ENCODE results near the gene HDHD2.

Gene HDHD2

GRCh38 chr18:47077111-47077510 lies 73.2 kb downstream of the HDHD2 start:
- H3K27me3 ChIP-seq (ENCODE audit: insufficient read depth, low read length) = peaks cover 30% of the 10 kb centered on the region
- no peak overlapping the region for H2AFZ ChIP-seq (ENCODE audit: low read depth, low read length)
- H3K36me3 ChIP-seq (ENCODE audit: insufficient read depth, low read length) = no peaks in the 10 kb centered on the region

GRCh38 chr18:47075098-47075883 lies 75.0 kb downstream of the HDHD2 start:
- no peak overlapping the region for H3K4me3 ChIP-seq (ENCODE audit: low read length)
- H3K27me3 ChIP-seq (ENCODE audit: insufficient read depth, low read length) = peaks cover 30% of the 10 kb centered on the region
- no peaks in the 10 kb centered on the region for H3K9me3 ChIP-seq (ENCODE audit: low read length)
- no peak overlapping the region for H2AFZ ChIP-seq (ENCODE audit: low read depth, low read length)
- peaks cover 14% of the 10 kb centered on the region for H3K4me1 ChIP-seq (ENCODE audit: insufficient read depth, low read length)
- H3K36me3 ChIP-seq (ENCODE audit: insufficient read depth, low read length) = no peaks in the 10 kb centered on the region

More at GRCh38 chr18:47077111-47077510, 73.2 kb downstream of the HDHD2 start:
- no peak overlapping the region for H3K4me3 ChIP-seq (ENCODE audit: low read length)
- H3K4me1 ChIP-seq (ENCODE audit: insufficient read depth, low read length) = peaks cover 14% of the 10 kb centered on the region
- no peaks in the 10 kb centered on the region for H3K9me3 ChIP-seq (ENCODE audit: low read length)

- H3K4me3 ChIP-seq (ENCODE audit: low read length) = no peak overlapping the region
- peaks cover 9% of the 10 kb centered on the region for H3K27me3 ChIP-seq (ENCODE audit: insufficient read depth, low read length)
- H3K9me3 ChIP-seq (ENCODE audit: low read length) = no peaks in the 10 kb centered on the region
- no peak overlapping the region for H2AFZ ChIP-seq (ENCODE audit: low read depth, low read length)
- H3K4me1 ChIP-seq (ENCODE audit: insufficient read depth, low read length) = no peaks in the 10 kb centered on the region
- H3K36me3 ChIP-seq (ENCODE audit: insufficient read depth, low read length) = no peaks in the 10 kb centered on the region
Observed at GRCh38 chr18:47067648-47068047, 82.7 kb downstream of the HDHD2 start.

- H3K36me3 ChIP-seq (ENCODE audit: insufficient read depth, low read length) = no peaks in the 10 kb centered on the region
- no peaks in the 10 kb centered on the region for H3K9me3 ChIP-seq (ENCODE audit: low read length)
- H3K4me3 ChIP-seq (ENCODE audit: low read length) = no peak overlapping the region
- peaks cover 7% of the 10 kb centered on the region for H3K27me3 ChIP-seq (ENCODE audit: insufficient read depth, low read length)
- H2AFZ ChIP-seq (ENCODE audit: low read depth, low read length) = no peak overlapping the region
- H3K4me1 ChIP-seq (ENCODE audit: insufficient read depth, low read length) = no peaks in the 10 kb centered on the region
Observed at GRCh38 chr18:47063096-47063495, 87.2 kb downstream of the HDHD2 start.

- Histone ChIP-seq H3K27me3 (ENCODE audit: insufficient read depth, low read length) (peaks cover 3% of the 10 kb centered on the region), H2AFZ (ENCODE audit: low read depth, low read length) (no peak overlapping the region), H3K4me1 (ENCODE audit: insufficient read depth, low read length) (no peaks in the 10 kb centered on the region), H3K36me3 (ENCODE audit: insufficient read depth, low read length) (no peaks in the 10 kb centered on the region), H3K4me3 (ENCODE audit: low read length) (no peak overlapping the region), H3K9me3 (ENCODE audit: low read length) (no peaks in the 10 kb centered on the region)
Observed at GRCh38 chr18:47062471-47062870, 87.8 kb downstream of the HDHD2 start.
